NCI-H345 treated with DMSO at 0.1 percent for 48 hours (cell line): Measurements from ENCODE around the gene TBATA.
"Not testable (repeated sequence)": the region's sequence is repeated elsewhere in the genome, so short reads cannot be mapped to it uniquely, and the experiment has no call there.

Experiments
- DNase-seq: peaks from one replicate; lab custom pipeline; 2025; ENCODE audit not compliant: unreplicated experiment; lab: John Stamatoyannopoulos, UW

Gene TBATA

GRCh38 chr10:70779511-70780369, 5.4 kb downstream of the TBATA start:
- no peak for DNase-seq

DNA sequence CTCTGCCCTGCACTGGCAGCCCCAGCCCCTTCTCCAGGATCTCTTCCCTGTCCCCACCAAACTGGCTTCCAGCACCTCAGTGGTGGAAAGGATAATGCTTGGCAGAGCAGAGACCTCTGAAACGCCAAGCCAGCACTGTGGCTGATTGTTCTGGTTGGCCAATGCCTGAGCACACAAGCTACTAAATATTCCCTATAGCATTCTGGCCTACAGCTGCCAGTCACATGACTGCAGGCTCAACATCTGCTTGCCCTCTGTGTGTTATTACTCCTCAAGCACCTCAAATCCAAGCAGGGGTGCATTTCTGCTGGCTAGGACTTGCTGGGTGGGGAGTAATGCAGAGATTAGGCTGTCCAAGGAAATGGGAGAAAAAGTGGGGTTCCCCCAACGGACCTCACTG, 6.1 kb downstream of the TBATA start:
- no peak for DNase-seq

DNA sequence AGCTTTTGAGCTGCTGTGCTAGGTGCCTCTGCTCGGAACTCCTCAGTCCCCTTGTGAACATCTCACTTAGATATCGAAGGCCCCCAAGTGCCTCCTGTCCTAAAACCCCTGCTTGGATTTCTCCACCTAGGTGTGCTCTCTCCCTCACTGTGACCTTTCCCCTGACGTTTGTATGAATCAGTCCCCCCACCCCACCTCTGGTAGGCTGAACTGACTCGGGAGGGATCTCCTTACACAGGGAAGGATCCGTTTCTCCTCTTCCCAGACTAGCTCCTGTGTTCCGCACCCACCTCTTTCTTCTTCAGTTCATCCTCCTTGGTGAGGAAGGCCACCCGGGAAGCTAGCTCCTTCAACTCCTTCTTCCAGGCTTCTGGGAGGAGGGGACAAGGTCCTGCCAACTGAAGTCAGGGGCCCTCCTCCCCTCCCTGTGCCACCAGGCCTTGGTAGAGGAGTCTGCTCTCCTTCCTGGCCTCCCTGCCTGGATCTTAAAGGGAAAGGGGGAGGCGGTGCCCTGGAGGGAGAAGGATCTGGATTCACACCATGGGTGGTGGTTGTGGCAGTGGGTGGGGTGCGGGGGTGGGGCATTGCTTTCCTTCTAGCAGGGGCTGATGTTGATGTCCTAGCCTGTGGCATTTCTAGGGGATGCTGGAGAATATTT, 6.8 kb downstream of the TBATA start:
- DNase-seq, result no peak

DNA sequence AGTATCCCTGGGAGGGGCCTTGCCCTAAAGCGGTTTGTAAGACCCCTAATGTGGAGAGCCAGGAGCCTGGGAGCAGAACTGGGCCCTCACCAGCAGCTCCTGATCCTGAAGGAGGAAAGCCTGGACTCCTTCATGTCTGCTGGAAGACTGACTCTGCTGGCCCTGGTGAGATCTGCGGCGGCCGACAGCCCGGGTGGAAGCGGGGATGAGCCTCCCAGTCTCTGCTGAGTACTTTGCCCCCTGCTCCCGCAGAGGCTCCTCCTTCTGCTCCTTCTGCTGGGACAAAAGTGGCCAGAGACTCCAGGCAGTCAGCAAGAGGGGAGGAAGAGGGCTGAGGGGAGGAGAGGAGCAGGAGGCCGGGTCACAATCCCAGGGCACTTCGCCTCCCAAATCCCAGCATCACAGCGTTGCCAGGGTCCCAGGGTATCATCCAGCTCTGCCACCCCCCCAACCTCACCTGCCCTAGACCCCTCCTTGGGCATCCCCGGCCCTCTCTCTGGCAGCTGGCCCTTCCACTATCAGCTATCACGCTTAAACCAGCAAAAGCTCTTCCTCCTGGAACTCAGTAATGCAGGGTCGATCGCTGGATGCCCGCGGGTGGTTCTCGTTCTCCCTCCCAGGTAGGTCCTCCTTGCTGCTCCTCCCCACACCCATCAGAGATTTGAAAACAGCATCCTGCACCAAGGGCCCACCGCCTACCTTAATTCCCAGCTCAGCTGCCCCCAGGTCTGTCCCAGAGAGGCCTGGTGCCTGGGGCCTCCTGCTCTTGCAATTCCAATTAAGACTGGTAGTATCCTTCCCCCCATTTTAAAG, 7.9 kb downstream of the TBATA start:
- no peak for DNase-seq

DNA sequence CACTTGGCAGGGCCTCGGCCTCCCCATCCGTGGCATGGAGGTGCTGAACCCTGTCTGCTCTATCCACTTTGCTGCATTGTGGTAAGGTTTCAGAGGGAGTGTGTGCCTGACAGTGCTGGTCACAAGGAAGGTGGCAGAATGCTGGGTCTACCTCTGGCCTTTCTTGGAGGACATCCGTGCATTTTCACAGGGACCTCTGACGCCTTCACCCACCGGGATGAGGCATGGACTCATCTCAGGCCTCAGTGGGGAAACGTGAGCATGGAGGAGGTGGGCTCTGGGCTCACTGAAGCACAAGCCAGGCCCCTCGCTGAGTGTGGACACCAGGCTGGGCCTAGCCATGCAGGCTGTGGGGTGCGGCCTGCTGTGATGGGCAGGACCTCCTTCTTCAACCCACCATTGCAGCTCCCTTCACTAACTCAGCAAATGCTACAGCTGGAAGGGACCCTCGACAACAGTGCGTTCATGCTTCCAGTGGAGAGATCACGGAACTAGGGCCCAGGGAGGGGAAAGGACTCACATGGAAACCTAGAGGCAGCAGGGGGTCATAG, 8.6 kb downstream of the TBATA start:
- no peak for DNase-seq

DNA sequence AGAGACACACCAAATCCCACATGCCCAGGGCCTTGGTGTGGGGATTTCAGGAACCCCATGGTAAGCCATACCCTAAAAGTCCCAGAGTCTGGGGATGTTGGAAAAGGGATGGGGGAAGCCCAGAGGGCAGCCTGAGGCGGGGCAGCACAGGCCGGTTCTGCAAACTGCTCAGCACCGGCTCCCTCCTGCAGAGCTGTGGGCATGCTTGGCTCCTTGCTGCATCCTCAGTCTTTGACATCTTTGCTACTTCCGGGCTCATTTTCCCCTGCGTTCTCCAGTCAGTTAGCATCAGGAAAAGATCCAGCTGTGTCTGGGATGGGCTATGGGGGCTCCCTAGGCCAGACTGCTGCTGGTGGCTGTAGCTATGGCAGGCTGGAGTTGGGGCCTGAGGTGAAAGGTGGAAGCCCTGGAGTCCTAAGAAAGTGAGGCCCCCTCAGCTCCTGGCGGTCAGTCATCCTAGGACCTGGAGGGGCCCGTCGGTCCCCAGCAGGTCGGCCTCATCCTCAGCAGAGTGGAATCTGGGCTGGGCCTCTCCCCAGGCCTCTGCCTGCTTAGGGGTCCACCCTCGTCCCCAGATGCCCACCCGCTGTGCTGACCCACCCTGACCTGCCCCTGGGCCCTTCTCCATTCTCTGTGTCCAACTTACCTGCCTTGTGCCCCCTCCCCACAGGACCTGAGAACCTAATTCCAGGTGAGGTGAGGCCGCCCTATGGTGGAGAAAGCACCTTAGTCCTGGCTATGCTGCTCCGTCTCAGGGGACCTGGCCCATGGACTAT, 9.3 kb downstream of the TBATA start:
- no peak for DNase-seq

GRCh38 chr10:70774810-70775678, 10.1 kb downstream of the TBATA start:
- DNase-seq, result no peak

- no peak for DNase-seq
These were observed 11.0 kb downstream of the TBATA start for GRCh38 chr10:70773965-70774809.

DNA sequence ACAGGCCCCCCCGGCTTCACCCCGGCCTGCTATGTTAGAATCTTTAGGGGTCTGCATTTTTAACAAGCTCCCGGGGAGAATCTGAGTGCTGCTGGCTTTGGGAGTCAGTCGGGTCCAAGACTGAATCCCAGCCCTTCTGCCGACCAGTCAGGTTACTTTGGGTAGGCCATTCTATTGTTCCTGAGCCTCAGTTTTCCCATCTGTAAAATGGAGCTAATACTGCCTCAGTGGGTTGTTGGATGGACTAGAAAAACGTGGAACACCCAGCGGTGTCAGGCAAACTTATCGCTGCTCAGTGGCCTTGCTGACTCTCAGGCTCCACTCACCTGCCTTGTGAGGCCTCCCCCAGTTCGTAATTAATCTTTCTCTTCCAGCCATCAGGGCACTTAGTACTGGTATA, 11.7 kb downstream of the TBATA start:
- no peak for DNase-seq

GRCh38 chr10:70772627-70773026, 12.6 kb downstream of the TBATA start:
- no peak for DNase-seq

DNA sequence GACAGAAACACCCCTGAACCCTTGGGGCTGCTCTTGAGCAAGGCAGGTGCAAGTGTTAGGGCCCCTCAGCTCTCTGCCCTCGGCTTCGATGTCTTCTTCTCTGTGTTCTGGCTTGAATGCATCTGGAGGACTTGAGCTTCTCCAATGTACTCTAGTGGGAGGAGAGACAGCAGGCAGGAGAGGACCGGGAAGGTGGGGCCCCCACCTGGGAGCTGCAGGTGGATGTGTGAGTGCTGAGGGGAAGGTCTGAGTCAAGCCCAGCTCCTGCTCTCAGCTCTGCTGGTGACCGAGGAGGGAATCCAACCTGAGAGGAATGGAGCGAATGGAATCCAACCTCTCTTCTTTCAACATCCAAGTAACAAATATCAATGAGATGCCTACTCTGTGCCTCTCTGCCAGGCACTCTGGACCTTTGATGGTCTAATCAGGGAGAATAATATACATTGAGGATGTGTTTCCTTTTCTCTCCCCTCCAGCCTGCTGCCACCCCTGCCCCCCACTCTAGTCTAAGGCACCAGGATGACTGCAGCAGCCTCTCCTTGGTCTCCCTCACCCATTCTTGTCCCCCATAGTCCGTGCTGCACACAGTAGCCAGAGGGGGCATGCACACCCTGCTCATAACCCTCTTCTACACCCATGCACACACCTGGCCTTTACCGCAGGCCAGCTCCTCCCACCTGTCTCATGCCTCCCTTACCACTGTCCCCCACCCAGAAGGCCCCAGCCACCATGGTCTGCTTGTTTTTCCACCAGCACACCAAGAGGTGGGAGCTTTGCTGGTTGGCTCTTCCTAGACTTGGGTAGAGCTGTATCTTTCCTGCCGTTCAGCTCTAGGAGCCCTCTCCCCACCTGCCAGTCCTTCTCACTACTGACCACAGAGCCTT, 13.6 kb downstream of the TBATA start:
- no peak for DNase-seq

GRCh38 chr10:70770516-70770915, 14.7 kb downstream of the TBATA start:
- not testable (repeated sequence) for DNase-seq

- no peak for DNase-seq
These were observed 15.2 kb downstream of the TBATA start for GRCh38 chr10:70770001-70770400.

GRCh38 chr10:70769121-70769520, 16.1 kb downstream of the TBATA start:
- no peak for DNase-seq

DNA sequence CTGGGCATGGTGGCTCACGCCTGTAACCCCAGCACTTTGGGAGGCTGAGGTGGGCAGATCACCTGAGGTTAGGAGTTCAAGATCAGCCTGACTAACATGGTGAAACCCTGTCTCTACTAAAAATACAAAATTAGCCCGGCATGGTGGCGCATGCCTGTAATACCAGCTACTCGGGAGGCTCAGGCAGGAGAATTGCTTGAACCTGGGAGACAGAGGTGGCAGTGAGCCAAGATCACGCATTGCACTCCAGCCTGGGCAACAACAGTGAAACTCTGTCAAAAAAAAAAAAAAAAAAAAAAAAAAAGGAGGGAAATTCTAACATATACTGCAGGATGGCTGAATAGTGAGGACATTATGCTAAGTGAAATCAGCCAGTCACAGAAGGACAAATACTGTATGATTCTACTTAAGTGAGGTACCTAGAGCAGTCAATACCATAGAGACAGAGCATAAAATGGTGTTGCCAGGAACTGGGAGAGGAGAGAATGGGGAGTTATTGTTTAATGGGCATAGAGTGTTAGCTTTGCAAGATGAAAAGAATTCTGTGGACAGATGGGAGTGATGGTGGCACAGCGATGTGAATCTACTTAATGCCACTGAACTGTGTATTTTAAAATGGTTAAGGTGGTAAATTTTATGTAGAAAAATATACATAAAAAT, 17.0 kb downstream of the TBATA start:
- DNase-seq, result peak; percentile 7

DNA sequence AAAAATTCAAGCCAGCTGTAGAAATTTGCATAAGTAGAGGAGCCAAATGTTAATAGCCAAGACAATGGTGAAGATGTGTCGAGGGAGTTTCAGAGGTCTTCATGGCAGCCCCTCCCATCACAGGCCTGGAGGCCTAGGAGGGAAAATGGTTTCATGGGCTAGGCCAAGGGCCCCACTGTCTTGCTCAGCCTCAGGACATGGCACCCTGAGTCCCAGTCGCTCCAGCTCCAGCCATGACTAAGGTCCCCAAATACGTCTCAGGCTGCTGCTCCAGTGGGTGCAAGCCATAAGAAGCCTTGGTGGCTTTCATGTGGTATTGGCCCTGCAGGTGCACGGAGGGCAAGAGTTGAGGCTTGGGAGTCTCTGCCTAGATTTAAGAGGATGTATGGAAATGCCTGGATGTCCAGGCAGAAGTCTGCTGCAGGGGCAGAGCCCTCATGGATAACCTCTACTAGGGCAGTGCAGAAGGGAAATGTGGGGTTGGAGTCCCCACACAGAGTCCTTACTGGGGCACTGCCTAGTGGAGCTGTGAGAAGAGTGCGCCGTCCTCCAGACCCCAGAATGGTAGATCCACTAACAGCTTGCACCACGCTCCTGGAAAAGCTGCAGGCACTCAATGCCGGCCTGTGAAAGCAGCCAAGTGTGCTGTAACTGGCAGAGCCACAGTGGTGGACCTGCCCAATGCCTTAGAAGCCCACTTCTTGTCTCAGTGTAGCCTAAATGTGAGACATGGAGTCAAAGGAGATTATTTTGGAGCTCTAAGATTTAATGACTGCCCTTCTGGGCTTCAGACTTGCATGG, 19.2 kb downstream of the TBATA start:
- DNase-seq, result no peak
